KMS-11 (cell line): ENCODE results near the gene ZBTB7B.

Experiments used
- H2AFZ ChIP-seq: fragments of 200-600 bp; sonication (generic); 2 replicates; pipeline ENCODE4 v1.6.1; 2016; ENCODE audit warnings: antibody characterized with exemption, mixed run types, low read depth
- H3K27ac ChIP-seq: fragments of 200-600 bp; sonication (generic); 2 replicates; pipeline ENCODE4 v1.6.1; 2016; ENCODE audit warnings: mild to moderate bottlenecking, mixed run types
- H3K27me3 ChIP-seq: fragments of 200-600 bp; sonication (generic); 2 replicates; pipeline ENCODE4 v1.6.1; 2017; ENCODE audit warnings: mild to moderate bottlenecking, low read depth, mixed run types, moderate library complexity; ENCODE audit not compliant: insufficient read depth
- H3K36me3 ChIP-seq: fragments of 200-600 bp; sonication (generic); 2 replicates; pipeline ENCODE4 v1.6.1; 2017; ENCODE audit warnings: mild to moderate bottlenecking, mixed run types; ENCODE audit not compliant: insufficient read depth
- H3K4me1 ChIP-seq: fragments of 200-600 bp; sonication (generic); 2 replicates; pipeline ENCODE4 v1.6.1; 2016; ENCODE audit warnings: mild to moderate bottlenecking, low read depth, mixed run types; ENCODE audit not compliant: poor library complexity, severe bottlenecking
- H3K4me2 ChIP-seq: fragments of 200-600 bp; sonication (generic); 2 replicates; pipeline ENCODE4 v1.7.0; 2016; ENCODE audit warnings: mild to moderate bottlenecking, mixed run types
- H3K4me3 ChIP-seq: fragments of 200-600 bp; sonication (generic); IDR thresholded peaks from 2 replicates; pipeline ENCODE4 v1.6.1; 2017; ENCODE audit warnings: low read depth, low read length, mixed read lengths; ENCODE audit not compliant: insufficient read depth
- H3K79me2 ChIP-seq: fragments of 200-600 bp; sonication (generic); 2 replicates; pipeline ENCODE4 v1.6.1; 2016; ENCODE audit warnings: low read depth, mixed run types; ENCODE audit not compliant: insufficient read depth
- H3K9ac ChIP-seq: fragments of 200-600 bp; sonication (generic); 2 replicates; pipeline ENCODE4 v1.6.1; 2016; ENCODE audit warnings: mild to moderate bottlenecking, mixed run types
- H4K20me1 ChIP-seq: fragments of 200-600 bp; sonication (generic); 2 replicates; pipeline ENCODE4 v1.6.1; 2016; ENCODE audit warnings: mild to moderate bottlenecking, mixed run types; ENCODE audit not compliant: insufficient read depth
- TF ChIP-seq, protein P1 (sequence below): fragments of 200-600 bp; sonication (generic); conservative IDR thresholded peaks from 2 replicates; pipeline ENCODE4 v1.6.1; 2017; ENCODE audit warnings: low read depth, mild to moderate bottlenecking, antibody characterized with exemption, low read length, moderate library complexity, mixed read lengths

Gene ZBTB7B

DNA sequence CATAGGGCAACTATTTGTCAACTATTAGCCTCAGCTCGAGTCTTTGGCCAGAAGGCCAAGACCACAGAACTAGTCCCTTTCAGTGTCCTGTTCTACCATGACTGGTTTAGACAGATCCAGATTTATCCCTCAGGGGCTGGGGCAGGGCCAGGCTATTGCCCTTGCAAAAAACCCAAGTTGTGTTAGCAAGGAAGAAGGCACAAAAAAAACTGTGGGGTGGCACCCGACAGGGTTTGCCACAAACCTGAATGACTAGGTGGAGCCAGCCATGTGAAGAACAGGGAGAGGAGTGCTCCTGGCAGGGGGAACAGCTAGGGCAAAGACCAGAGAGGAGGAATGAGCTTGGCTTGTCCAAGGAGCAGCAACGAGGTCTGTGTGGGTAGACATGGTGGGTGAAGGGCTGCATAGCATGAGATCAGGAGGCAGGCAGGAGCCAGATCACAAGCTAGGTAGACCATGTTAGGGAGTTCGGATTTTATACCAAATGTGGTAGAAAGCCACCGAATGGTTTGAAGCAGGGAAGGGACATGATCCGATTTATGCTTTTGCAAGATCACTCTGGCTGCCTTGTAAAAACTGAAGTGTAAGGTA is 35.3 kb downstream of the ZBTB7B start:
- H3K36me3 ChIP-seq: no peaks in the 10 kb centered on the region
- no peak overlapping the region for H3K4me3 ChIP-seq
- TF ChIP-seq, protein P1, sequence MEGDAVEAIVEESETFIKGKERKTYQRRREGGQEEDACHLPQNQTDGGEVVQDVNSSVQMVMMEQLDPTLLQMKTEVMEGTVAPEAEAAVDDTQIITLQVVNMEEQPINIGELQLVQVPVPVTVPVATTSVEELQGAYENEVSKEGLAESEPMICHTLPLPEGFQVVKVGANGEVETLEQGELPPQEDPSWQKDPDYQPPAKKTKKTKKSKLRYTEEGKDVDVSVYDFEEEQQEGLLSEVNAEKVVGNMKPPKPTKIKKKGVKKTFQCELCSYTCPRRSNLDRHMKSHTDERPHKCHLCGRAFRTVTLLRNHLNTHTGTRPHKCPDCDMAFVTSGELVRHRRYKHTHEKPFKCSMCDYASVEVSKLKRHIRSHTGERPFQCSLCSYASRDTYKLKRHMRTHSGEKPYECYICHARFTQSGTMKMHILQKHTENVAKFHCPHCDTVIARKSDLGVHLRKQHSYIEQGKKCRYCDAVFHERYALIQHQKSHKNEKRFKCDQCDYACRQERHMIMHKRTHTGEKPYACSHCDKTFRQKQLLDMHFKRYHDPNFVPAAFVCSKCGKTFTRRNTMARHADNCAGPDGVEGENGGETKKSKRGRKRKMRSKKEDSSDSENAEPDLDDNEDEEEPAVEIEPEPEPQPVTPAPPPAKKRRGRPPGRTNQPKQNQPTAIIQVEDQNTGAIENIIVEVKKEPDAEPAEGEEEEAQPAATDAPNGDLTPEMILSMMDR: no peak
- no peaks in the 10 kb centered on the region for H4K20me1 ChIP-seq
- H3K4me1 ChIP-seq: peaks cover 5% of the 10 kb centered on the region
- no peak overlapping the region for H3K4me2 ChIP-seq
- no peak overlapping the region for H3K9ac ChIP-seq
- H2AFZ ChIP-seq: no peak overlapping the region
- no peak overlapping the region for H3K27ac ChIP-seq
- peaks cover 22% of the 10 kb centered on the region; the same call in 1 of the 2 replicates for H3K27me3 ChIP-seq
- no peaks in the 10 kb centered on the region for H3K79me2 ChIP-seq

DNA sequence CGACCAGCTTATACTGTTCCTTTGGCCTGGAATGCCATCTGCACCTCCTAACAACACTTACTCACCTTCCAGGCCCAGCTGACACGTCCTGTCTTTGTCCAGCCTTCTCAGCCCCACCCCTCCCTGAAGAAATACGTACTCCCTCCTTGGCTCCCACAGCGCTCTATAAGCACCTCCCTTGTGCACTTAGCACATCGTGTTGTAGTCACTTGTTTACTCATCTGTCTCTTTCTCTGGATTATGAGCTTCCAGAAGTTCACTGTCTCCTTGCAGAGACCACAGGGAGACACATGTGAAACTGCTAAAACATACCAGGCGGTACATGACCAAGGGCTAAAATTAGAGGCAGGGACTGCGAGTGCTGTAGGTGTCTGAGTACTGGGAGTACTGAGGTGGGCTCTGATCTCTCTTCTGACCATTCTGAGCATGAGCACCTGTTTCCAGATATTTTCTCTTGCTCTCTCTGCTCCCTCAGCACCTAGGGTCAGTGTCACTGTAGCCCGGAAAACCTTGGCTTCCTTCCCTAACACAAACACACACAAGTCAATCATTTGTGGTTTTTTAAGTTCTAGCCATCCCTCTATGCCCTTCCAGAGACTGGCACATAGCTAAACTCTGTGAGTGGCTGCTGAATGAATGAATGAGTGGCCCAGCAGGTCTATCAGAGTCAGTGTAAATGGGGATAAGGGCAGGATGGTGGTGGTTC is 36.2 kb downstream of the ZBTB7B start:
- no peak overlapping the region for H3K4me2 ChIP-seq
- H4K20me1 ChIP-seq: no peaks in the 10 kb centered on the region
- peaks cover 15% of the 10 kb centered on the region; the same call in 1 of the 2 replicates for H3K27me3 ChIP-seq
- H2AFZ ChIP-seq: no peak overlapping the region
- H3K4me3 ChIP-seq: no peak overlapping the region
- H3K36me3 ChIP-seq: no peaks in the 10 kb centered on the region
- H3K79me2 ChIP-seq: no peaks in the 10 kb centered on the region
- no peak overlapping the region for H3K27ac ChIP-seq
- H3K9ac ChIP-seq: no peak overlapping the region
- H3K4me1 ChIP-seq: peaks cover 9% of the 10 kb centered on the region
- TF ChIP-seq, protein P1: no peak

DNA sequence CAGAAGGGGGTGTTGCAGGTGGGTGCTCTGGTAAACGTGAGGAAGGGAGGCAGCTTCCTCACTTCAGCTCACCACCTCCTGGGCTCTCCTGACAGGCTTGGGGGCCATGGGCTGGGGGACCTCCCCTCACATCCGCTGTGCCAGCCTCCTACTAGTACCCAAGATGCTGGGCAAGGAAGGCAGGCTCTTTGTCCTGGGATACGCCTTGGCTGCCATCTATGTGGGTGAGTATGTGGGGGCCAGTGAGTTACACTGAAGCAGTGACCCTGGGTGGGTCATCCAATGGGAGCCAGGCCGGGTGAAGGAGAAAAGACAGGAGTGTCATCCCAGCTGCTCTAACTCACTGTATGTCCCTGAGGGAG is 36.7 kb downstream of the ZBTB7B start:
- no peaks in the 10 kb centered on the region for H4K20me1 ChIP-seq
- H2AFZ ChIP-seq: no peak overlapping the region
- H3K4me2 ChIP-seq: no peak overlapping the region
- H3K79me2 ChIP-seq: no peaks in the 10 kb centered on the region
- no peak overlapping the region for H3K9ac ChIP-seq
- peaks cover 12% of the 10 kb centered on the region; the same call in 1 of the 2 replicates for H3K27me3 ChIP-seq
- H3K4me3 ChIP-seq: no peak overlapping the region
- H3K36me3 ChIP-seq: no peaks in the 10 kb centered on the region
- peaks cover 12% of the 10 kb centered on the region for H3K4me1 ChIP-seq
- TF ChIP-seq, protein P1: no peak
- no peak overlapping the region for H3K27ac ChIP-seq

DNA sequence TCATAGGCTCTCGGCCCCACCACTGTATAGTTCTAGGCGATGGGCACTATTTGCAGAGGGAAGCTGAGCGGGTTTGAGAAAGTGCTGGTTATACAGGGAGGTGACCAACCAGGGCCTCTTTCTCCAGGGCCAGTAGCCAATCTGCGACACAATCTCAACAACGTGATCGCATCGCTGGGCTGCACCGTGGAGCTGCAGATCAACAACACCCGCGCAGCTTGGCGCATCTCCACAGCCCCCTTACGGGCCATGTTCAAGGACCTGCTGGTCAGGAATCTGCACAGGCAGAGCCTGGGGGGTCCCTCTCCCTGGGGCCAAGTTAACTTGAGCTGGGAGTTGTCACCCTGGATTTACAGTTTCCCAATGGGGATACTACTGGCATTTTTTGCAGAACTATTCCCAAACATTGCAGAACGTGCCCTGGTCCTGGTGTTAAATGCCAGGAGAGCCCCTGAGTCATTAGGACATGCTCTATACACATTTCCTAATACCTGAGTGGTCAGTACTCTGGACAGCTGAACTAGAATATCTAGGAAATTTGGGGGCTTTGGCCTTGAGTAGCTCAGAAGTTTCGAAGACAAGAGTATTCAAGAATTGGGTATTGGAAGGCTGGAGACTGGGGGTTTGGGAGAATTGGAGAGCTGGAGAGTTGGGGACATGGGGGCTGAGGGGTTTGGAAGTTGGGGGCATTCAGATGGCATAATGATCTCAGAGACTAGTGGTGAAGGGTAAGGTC is 37.9 kb downstream of the ZBTB7B start:
- peaks cover 24% of the 10 kb centered on the region for H3K4me1 ChIP-seq
- no peak overlapping the region for H3K27ac ChIP-seq
- H3K36me3 ChIP-seq: no peaks in the 10 kb centered on the region
- H4K20me1 ChIP-seq: no peaks in the 10 kb centered on the region
- H2AFZ ChIP-seq: no peak overlapping the region
- TF ChIP-seq, protein P1: no peak
- peaks cover 5% of the 10 kb centered on the region; the same call in 1 of the 2 replicates for H3K27me3 ChIP-seq
- H3K4me2 ChIP-seq: no peak overlapping the region
- H3K4me3 ChIP-seq: no peak overlapping the region
- H3K9ac ChIP-seq: no peak overlapping the region
- H3K79me2 ChIP-seq: no peaks in the 10 kb centered on the region
